ENCODE results near the gene VAMP7. TPM values are rescaled to one million over a fixed set of nuclear protein-coding genes. Genes with fewer than 3 reads are reported as not detected.

The VAMP7 gene
- total RNA-seq, 1 experiment from 2014 or later, result 31.5 TPM

DNA sequence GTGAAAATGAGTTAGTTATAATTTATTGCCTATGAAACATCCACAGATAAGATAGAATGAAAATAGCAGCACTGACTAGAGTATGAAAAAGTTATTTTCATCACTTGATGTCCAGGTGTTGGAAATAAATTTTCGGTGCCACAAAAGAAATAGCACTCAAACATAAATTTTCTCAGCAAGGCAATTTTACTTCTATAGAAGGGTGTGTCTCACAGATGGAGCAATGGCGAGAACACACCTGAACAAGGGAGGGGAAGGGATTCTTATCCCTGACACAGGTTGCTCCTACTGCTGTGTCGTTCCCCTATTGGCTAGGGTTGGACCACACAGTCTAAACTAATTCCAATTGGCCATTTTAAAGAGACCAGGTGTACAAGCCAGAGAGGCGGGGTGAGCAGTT is 13.3 kb upstream of the VAMP7 start:
- no peaks in the 10 kb centered on the region for H3K9me3 ChIP-seq
- Mint-ChIP-seq H3K4me1 (ENCODE audit: low read depth, unreplicated experiment) (no peaks in the 10 kb centered on the region), H3K4me3 (ENCODE audit: unreplicated experiment) (no peak overlapping the region), H3K27ac (ENCODE audit: unreplicated experiment) (no peak overlapping the region), H3K9me3 (ENCODE audit: unreplicated experiment) (peaks cover 21% of the 10 kb centered on the region), H3K27me3 (ENCODE audit: insufficient read depth, unreplicated experiment) (peaks cover 3% of the 10 kb centered on the region), H3K36me3 (ENCODE audit: insufficient read depth, unreplicated experiment) (no peaks in the 10 kb centered on the region)
- H3K27me3 ChIP-seq (replicated peaks; ENCODE audit: control insufficient read depth, insufficient read depth, low read length), result no peaks in the 10 kb centered on the region
- H3K36me3 ChIP-seq (ENCODE audit: control insufficient read depth, insufficient read depth, low read length), result no peaks in the 10 kb centered on the region
- no peak overlapping the region for H3K4me3 ChIP-seq (ENCODE audit: low read depth, low read length)
- H3K4me1 ChIP-seq, result no peaks in the 10 kb centered on the region
- BruUV-seq (replicated peaks), result no TSS peak
- intact Hi-C loops (cut with micrococcal nuclease; ENCODE audit: unreplicated experiment), result no loop called here
- TF ChIP-seq, protein P1, sequence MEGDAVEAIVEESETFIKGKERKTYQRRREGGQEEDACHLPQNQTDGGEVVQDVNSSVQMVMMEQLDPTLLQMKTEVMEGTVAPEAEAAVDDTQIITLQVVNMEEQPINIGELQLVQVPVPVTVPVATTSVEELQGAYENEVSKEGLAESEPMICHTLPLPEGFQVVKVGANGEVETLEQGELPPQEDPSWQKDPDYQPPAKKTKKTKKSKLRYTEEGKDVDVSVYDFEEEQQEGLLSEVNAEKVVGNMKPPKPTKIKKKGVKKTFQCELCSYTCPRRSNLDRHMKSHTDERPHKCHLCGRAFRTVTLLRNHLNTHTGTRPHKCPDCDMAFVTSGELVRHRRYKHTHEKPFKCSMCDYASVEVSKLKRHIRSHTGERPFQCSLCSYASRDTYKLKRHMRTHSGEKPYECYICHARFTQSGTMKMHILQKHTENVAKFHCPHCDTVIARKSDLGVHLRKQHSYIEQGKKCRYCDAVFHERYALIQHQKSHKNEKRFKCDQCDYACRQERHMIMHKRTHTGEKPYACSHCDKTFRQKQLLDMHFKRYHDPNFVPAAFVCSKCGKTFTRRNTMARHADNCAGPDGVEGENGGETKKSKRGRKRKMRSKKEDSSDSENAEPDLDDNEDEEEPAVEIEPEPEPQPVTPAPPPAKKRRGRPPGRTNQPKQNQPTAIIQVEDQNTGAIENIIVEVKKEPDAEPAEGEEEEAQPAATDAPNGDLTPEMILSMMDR (IDR thresholded peaks at IDR 0.05; ENCODE audit: insufficient read depth in 1 of 2, low read depth in 1 of 2, low read length in 1 of 2, severe bottlenecking in 1 of 2, unreplicated experiment in 1 of 2), result no peak
- no peak for DNase-seq
- ChIA-PET CTCF (no interaction called here), POLR2A (no interaction called here)

DNA sequence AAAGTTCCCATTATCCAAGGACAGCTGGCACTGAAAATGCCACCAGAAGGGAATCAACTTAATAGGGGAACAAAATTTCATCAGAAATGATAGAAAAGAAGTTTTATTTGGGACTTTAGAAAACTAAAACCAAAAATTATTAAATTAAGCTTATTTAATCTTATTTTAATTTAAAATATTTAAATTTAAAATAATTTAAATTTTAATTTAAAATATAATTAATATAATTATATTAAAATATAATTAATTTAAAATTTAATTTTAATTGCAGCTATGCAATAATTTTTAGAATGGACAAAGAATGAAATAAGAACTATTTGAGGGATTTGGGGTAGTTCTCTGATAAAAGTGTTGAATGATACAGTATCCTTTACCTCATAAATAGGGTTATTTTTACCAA is 10.2 kb upstream of the VAMP7 start:
- no peak overlapping the region for H3K27ac Mint-ChIP-seq (ENCODE audit: unreplicated experiment)
- no peaks in the 10 kb centered on the region for H3K27me3 ChIP-seq (replicated peaks; ENCODE audit: control insufficient read depth, insufficient read depth, low read length)
- TF ChIP-seq, protein P1 (IDR thresholded peaks at IDR 0.05; ENCODE audit: insufficient read depth in 1 of 2, low read depth in 1 of 2, low read length in 1 of 2, severe bottlenecking in 1 of 2, unreplicated experiment in 1 of 2), result no peak
- no peak overlapping the region for H3K4me3 Mint-ChIP-seq (ENCODE audit: unreplicated experiment)
- peaks cover 21% of the 10 kb centered on the region for H3K9me3 Mint-ChIP-seq (ENCODE audit: unreplicated experiment)
- no peaks in the 10 kb centered on the region for H3K36me3 ChIP-seq (ENCODE audit: control insufficient read depth, insufficient read depth, low read length)
- ChIA-PET CTCF (no interaction called here), POLR2A (no interaction called here)
- no TSS peak for BruUV-seq (replicated peaks)
- peaks cover 2% of the 10 kb centered on the region for H3K27me3 Mint-ChIP-seq (ENCODE audit: insufficient read depth, unreplicated experiment)
- H3K4me1 ChIP-seq, result no peaks in the 10 kb centered on the region
- no peaks in the 10 kb centered on the region for H3K4me1 Mint-ChIP-seq (ENCODE audit: low read depth, unreplicated experiment)
- H3K36me3 Mint-ChIP-seq (ENCODE audit: insufficient read depth, unreplicated experiment), result no peaks in the 10 kb centered on the region
- DNase-seq, result no peak
- no peak overlapping the region for H3K4me3 ChIP-seq (ENCODE audit: low read depth, low read length)
- no peaks in the 10 kb centered on the region for H3K9me3 ChIP-seq
- intact Hi-C loops (cut with micrococcal nuclease; ENCODE audit: unreplicated experiment), result no loop called here

DNA sequence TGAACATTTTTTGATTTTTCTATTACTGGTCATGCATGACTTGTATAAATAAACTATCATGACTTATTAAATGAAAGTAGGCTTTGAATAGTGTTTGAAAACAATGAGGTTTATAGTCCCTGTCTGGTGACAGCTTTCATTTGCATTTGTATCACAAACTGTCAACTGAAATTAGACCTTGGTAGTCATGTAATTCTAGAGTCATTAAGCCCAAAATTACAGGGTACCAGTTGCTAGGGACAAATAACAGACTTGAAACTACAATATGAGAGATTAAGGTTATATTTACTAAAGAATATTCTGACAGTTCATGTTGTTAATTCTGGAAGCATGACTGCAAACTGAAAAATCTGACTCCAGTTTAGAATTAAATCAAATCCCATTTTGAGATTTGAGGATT is 9.2 kb upstream of the VAMP7 start:
- no peak overlapping the region for H3K4me3 Mint-ChIP-seq (ENCODE audit: unreplicated experiment)
- TF ChIP-seq, protein P1 (IDR thresholded peaks at IDR 0.05; ENCODE audit: insufficient read depth in 1 of 2, low read depth in 1 of 2, low read length in 1 of 2, severe bottlenecking in 1 of 2, unreplicated experiment in 1 of 2), result no peak
- ChIA-PET POLR2A (no interaction called here), CTCF (no interaction called here)
- H3K4me3 ChIP-seq (ENCODE audit: low read depth, low read length), result no peak overlapping the region
- H3K27me3 Mint-ChIP-seq (ENCODE audit: insufficient read depth, unreplicated experiment), result peaks cover 2% of the 10 kb centered on the region
- H3K9me3 Mint-ChIP-seq (ENCODE audit: unreplicated experiment), result peaks cover 21% of the 10 kb centered on the region
- intact Hi-C loops (cut with micrococcal nuclease; ENCODE audit: unreplicated experiment), result no loop called here
- no peaks in the 10 kb centered on the region for H3K4me1 ChIP-seq
- no peak overlapping the region for H3K27ac Mint-ChIP-seq (ENCODE audit: unreplicated experiment)
- no peaks in the 10 kb centered on the region for H3K4me1 Mint-ChIP-seq (ENCODE audit: low read depth, unreplicated experiment)
- H3K36me3 ChIP-seq (ENCODE audit: control insufficient read depth, insufficient read depth, low read length), result no peaks in the 10 kb centered on the region
- H3K27me3 ChIP-seq (replicated peaks; ENCODE audit: control insufficient read depth, insufficient read depth, low read length), result no peaks in the 10 kb centered on the region
- no peak for DNase-seq
- no peaks in the 10 kb centered on the region for H3K36me3 Mint-ChIP-seq (ENCODE audit: insufficient read depth, unreplicated experiment)
- BruUV-seq (replicated peaks), result no TSS peak
- H3K9me3 ChIP-seq, result no peaks in the 10 kb centered on the region

All from Caco-2 (cell line).